H1 (cell line): ENCODE data around the gene BNIP5.

Experiments used
- BRCA1 ChIP-seq: IDR thresholded peaks from 2 replicates; pipeline ENCODE4 v1.6.1; 2012; ENCODE audit warnings: low read depth, low read length, improper control_type of control experiment
- POLR2A ChIP-seq, 2 experiments: IDR thresholded peaks; 1 replicate in 1 of 2; 2 replicates in 1 of 2; pipeline ENCODE4 v1.6.1; 2011; ENCODE audit warnings: low read depth in 2 of 2, low read length in 2 of 2, mild to moderate bottlenecking in 2 of 2; ENCODE audit errors: control extremely low read depth in 1 of 2
- POLR2AphosphoS5 ChIP-seq: IDR thresholded peaks from 2 replicates; pipeline ENCODE4 v1.6.1; 2011; ENCODE audit warnings: low read depth, low read length
- RFX5 ChIP-seq: IDR thresholded peaks from 2 replicates; pipeline ENCODE4 v1.6.1; 2011; ENCODE audit warnings: low read depth, low read length, improper control_type of control experiment, borderline replicate concordance
- RNF2 ChIP-seq: fragments of 200-900, 300-1000 bp; sonication (generic); IDR thresholded peaks from 2 replicates; pipeline ENCODE4 v1.7.1; 2016; ENCODE audit warnings: borderline replicate concordance, low read depth, mild to moderate bottlenecking, antibody characterized with exemption, low read length; ENCODE audit not compliant: poor library complexity, severe bottlenecking; ENCODE audit errors: missing control alignments
- TF ChIP-seq, protein P1 (sequence below), 3 experiments: IDR thresholded peaks; 1 replicate in 2 of 3; 2 replicates in 1 of 3; pipeline versions ENCODE4 v1.5.1 to v1.6.1; 2011; ENCODE audit warnings: low read length in 3 of 3, mild to moderate bottlenecking in 3 of 3, inconsistent platforms in 2 of 3, low read depth in 1 of 3, moderate library complexity in 1 of 3; ENCODE audit not compliant: insufficient read depth in 1 of 3; ENCODE audit errors: control extremely low read depth in 1 of 3

DNA sequence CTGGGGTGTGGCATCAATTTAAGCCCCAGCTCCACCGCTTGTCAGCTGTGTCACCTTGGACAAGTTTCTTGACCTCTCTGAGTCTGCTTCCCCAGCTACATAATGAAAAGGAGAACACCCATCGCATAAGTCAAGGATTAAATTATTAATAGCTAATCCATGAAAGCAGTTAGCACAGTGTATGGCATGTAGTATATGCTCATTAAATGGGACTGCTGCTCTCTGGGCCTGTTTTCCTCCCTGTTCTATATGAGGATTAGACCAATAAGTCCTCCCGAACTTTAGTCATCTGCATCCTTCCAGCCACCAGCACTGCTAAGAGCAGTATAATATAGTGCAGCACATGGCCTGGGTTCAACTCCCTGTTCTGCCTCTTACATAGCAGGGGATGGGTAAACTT is 31.1 kb upstream of the BNIP5 start:
- TF ChIP-seq, protein P1, sequence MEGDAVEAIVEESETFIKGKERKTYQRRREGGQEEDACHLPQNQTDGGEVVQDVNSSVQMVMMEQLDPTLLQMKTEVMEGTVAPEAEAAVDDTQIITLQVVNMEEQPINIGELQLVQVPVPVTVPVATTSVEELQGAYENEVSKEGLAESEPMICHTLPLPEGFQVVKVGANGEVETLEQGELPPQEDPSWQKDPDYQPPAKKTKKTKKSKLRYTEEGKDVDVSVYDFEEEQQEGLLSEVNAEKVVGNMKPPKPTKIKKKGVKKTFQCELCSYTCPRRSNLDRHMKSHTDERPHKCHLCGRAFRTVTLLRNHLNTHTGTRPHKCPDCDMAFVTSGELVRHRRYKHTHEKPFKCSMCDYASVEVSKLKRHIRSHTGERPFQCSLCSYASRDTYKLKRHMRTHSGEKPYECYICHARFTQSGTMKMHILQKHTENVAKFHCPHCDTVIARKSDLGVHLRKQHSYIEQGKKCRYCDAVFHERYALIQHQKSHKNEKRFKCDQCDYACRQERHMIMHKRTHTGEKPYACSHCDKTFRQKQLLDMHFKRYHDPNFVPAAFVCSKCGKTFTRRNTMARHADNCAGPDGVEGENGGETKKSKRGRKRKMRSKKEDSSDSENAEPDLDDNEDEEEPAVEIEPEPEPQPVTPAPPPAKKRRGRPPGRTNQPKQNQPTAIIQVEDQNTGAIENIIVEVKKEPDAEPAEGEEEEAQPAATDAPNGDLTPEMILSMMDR (IDR thresholded peaks at IDR 0.05; ENCODE audit: control extremely low read depth in 1 of 3, insufficient read depth in 1 of 3, low read depth in 1 of 3, low read length in 3 of 3), result no peak
- TF ChIP-seq POLR2AphosphoS5 (no peak), RFX5 (no peak), BRCA1 (no peak), POLR2A (IDR thresholded peaks at IDR 0.05; ENCODE audit: control extremely low read depth in 1 of 2, low read depth in 2 of 2, low read length in 2 of 2) (no peak), RNF2 (no peak)
